PC-9 (cell line): ENCODE measurements around the gene NOC2L. TPM values are rescaled to one million over a fixed set of nuclear protein-coding genes. Genes with fewer than 3 reads are reported as not detected.

Source experiments
- BruUV-seq: library from RNA; stranded (reverse); fragments of 400-500 nt; replicated peaks from 2 replicates; lab custom pipeline; 2021; lab: Mats Ljungman, UMichigan
- CTCF ChIA-PET: fragments of 300-600 bp; sonication (Branson Sonifier 250); formaldehyde crosslinking; loops from one replicate; lab custom pipeline; 2022; ENCODE audit warnings: antibody characterized with exemption; lab: Charles Lee
- POLR2A ChIA-PET: fragments of 300-600 bp; sonication (Branson Sonifier 250); formaldehyde crosslinking; loops from one replicate; lab custom pipeline; 2022; ENCODE audit warnings: antibody characterized with exemption; ENCODE audit not compliant: unreplicated experiment; lab: Charles Lee
- DNase-seq, 2 experiments: peaks; one replicate each; pipeline versions ENCODE4 v3.0.0 to v3.0.0-alpha.2; 2015 to 2022; ENCODE audit warnings: mixed read lengths in 1 of 2
- H2AFZ ChIP-seq: fragments of 200-600 bp; sonication (generic); 2 replicates; pipeline ENCODE4 v1.8.1; 2017; ENCODE audit warnings: antibody characterized with exemption
- H3F3A ChIP-seq: fragments of 200-600 bp; sonication (generic); 2 replicates; pipeline ENCODE4 v1.8.1; 2017; ENCODE audit warnings: antibody characterized with exemption, mild to moderate bottlenecking, low read depth; ENCODE audit not compliant: insufficient read depth
- H3K27ac ChIP-seq: fragments of 200-600 bp; sonication (generic); 2 replicates; pipeline ENCODE4 v1.6.1; 2016; ENCODE audit warnings: mixed run types
- H3K27me3 ChIP-seq: fragments of 200-600 bp; sonication (generic); 2 replicates; pipeline ENCODE4 v1.6.1; 2016; ENCODE audit warnings: low read depth, mixed run types; ENCODE audit not compliant: insufficient read depth
- H3K36me3 ChIP-seq: fragments of 200-600 bp; sonication (generic); 2 replicates; pipeline ENCODE4 v1.6.1; 2016; ENCODE audit warnings: low read depth, mixed run types
- H3K4me1 ChIP-seq: fragments of 200-600 bp; sonication (generic); replicated peaks from 2 replicates; pipeline ENCODE4 v1.6.1; 2016; ENCODE audit warnings: mixed run types; ENCODE audit not compliant: insufficient read depth
- H3K4me2 ChIP-seq: fragments of 200-600 bp; sonication (generic); 2 replicates; pipeline ENCODE4 v1.6.1; 2017; ENCODE audit warnings: mixed run types
- H3K4me3 ChIP-seq: fragments of 200-600 bp; sonication (generic); 2 replicates; pipeline ENCODE4 v1.6.1; 2016; ENCODE audit warnings: mixed run types
- H3K79me2 ChIP-seq: fragments of 200-600 bp; sonication (generic); 2 replicates; pipeline ENCODE4 v1.6.1; 2017; ENCODE audit warnings: low read depth, mixed run types
- H3K9me2 ChIP-seq: fragments of 200-600 bp; sonication (generic); 2 replicates; pipeline ENCODE4 v1.8.1; 2017; ENCODE audit warnings: mild to moderate bottlenecking; ENCODE audit not compliant: insufficient read depth
- H3K9me3 ChIP-seq: fragments of 200-600 bp; sonication (generic); 2 replicates; pipeline ENCODE4 v1.8.1; 2016; ENCODE audit warnings: low read depth; ENCODE audit not compliant: insufficient read depth
- H4K20me1 ChIP-seq: fragments of 200-600 bp; sonication (generic); 2 replicates; pipeline ENCODE4 v1.8.1; 2017; ENCODE audit not compliant: insufficient read depth
- CTCF ChIP-seq: fragments of 200-600 bp; sonication (generic); conservative IDR thresholded peaks from 2 replicates; pipeline ENCODE4 v1.6.1; 2017; ENCODE audit warnings: mixed run types, antibody characterized with exemption, mild to moderate bottlenecking, moderate library complexity
- EZH2 ChIP-seq: fragments of 200-600 bp; sonication (generic); IDR thresholded peaks from 2 replicates; pipeline ENCODE4 v1.8.0; 2017; ENCODE audit warnings: antibody characterized with exemption, low read depth
- intact Hi-C: fragments of 100-400 bp; cut with micrococcal nuclease; formaldehyde crosslinking; loops from one replicate; pipeline ENCODE4 v1.10.0; 2022; ENCODE audit not compliant: unreplicated experiment
- total RNA-seq: library from RNA; stranded (reverse); gene quantifications from 2 replicates; pipeline ENCODE4 v1.2.3, GENCODE V29; 2021

NOC2L gene
- total RNA-seq, 1 experiment from 2014 or later, result 86.4 TPM

DNA sequence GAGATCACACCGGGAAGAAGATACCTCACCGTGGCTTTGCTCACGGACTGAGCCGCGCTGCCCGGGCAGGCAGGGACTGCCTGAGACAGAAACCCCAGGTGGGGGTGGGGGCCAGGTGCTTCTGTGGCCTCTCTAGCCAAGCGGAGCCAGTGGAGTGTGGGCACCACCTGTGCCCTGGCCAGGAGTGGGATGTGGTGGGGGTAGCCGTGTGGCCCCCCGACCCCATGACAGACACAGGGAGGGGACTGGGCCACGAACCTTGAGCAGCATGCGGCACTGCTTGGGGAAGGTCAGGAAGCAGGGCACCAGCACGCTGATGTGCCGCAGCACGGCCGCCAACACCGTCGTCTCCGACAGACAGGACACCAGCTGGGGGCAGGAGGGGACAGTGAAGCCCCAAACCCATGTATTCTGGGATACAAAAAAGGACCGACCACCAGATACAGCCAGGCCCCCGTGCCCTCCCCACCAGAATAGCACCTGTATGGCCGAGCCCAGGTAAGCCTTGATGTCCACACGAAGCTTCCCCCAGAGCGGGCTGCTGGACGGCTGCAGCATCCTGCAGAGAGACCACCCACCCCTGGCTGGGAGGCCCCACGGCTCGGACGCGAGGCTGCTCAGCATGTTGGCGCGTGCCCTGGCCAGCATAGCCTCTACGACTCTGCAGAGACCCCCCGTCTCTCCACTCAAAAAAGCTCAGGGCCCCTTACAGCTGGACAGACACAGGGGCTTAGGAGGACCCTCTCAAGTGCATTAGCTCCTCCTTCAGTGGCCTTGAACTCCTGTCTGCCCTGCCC is 5.3 kb downstream of the NOC2L start:
- Histone ChIP-seq H3K9me2 (no peaks in the 10 kb centered on the region), H3K27ac (no peak overlapping the region), H3F3A (no peaks in the 10 kb centered on the region), H4K20me1 (peaks cover 37% of the 10 kb centered on the region), H3K79me2 (peaks cover 24% of the 10 kb centered on the region), H3K4me3 (no peak overlapping the region), H3K4me1 (peaks cover 9% of the 10 kb centered on the region), H2AFZ (no peak overlapping the region), H3K9me3 (no peaks in the 10 kb centered on the region), H3K27me3 (no peaks in the 10 kb centered on the region), H3K4me2 (no peak overlapping the region), H3K36me3 (0 out of 2 replicates have a peak, but pooled peaks cover 11% of the 10 kb centered on the region)
- TF ChIP-seq CTCF, result no peak
- no peak for TF ChIP-seq EZH2
- BruUV-seq, result no TSS peak
- no peak for DNase-seq
- intact Hi-C loops, result no loop called here
- ChIA-PET POLR2A (no interaction called here), CTCF (no interaction called here)

DNA sequence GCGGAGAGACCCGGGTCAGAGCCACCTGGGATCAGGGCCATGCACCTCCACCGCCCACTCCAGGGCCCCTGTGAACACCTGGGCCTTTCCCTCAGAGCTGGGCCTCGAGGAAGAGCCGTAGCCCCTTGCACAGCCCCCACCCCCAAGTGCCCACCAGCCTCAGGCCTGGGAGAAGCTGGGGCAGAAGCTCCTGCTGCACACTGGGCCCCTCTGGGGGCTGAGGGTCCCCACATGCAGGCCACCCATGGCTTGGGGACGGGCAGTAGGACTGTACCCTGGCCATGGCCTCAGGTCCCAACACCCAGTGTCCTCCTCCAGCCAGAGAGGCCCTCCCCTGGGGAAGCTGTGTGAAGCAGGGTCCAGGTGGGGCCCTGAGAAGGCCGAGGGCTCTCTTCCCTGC is 6.5 kb downstream of the NOC2L start:
- DNase-seq, result no peak
- Histone ChIP-seq H3K27me3 (no peaks in the 10 kb centered on the region), H3K4me1 (peaks cover 3% of the 10 kb centered on the region), H3K4me2 (no peak overlapping the region), H3K79me2 (peaks cover 13% of the 10 kb centered on the region), H4K20me1 (peaks cover 34% of the 10 kb centered on the region), H3K9me3 (no peaks in the 10 kb centered on the region), H3K9me2 (no peaks in the 10 kb centered on the region), H3K36me3 (0 out of 2 replicates have a peak, but pooled peaks cover 11% of the 10 kb centered on the region), H3K27ac (no peak overlapping the region), H3K4me3 (no peak overlapping the region), H2AFZ (no peak overlapping the region), H3F3A (no peaks in the 10 kb centered on the region)
- no TSS peak for BruUV-seq
- TF ChIP-seq EZH2 (no peak), CTCF (no peak)
- CTCF ChIA-PET, result no interaction called here
- POLR2A ChIA-PET, result no interaction called here
- intact Hi-C loops, result no loop called here

- H4K20me1 ChIP-seq, result peaks cover 30% of the 10 kb centered on the region
- H3K9me3 ChIP-seq, result no peaks in the 10 kb centered on the region
- H3K4me2 ChIP-seq, result no peak overlapping the region
- no peak overlapping the region for H2AFZ ChIP-seq
- H3K4me1 ChIP-seq, result no peaks in the 10 kb centered on the region
- no peak overlapping the region for H3K4me3 ChIP-seq
- ChIA-PET POLR2A (no interaction called here), CTCF (no interaction called here)
- 0 out of 2 replicates have a peak, but pooled peaks cover 11% of the 10 kb centered on the region for H3K36me3 ChIP-seq
- H3K79me2 ChIP-seq, result peaks cover 9% of the 10 kb centered on the region
- DNase-seq, result no peak
- intact Hi-C loops, result no loop called here
- TF ChIP-seq CTCF, result no peak
- TF ChIP-seq EZH2, result no peak
- no peaks in the 10 kb centered on the region for H3K27me3 ChIP-seq
- no peaks in the 10 kb centered on the region for H3F3A ChIP-seq
- H3K9me2 ChIP-seq, result no peaks in the 10 kb centered on the region
- no TSS peak for BruUV-seq
- no peak overlapping the region for H3K27ac ChIP-seq
Observed at GRCh38 chr1:952201-952600, 6.9 kb downstream of the NOC2L start.
